22Rv1 (cell line): ENCODE data around the gene METTL2A.

ENCODE experiments used
- CTCF ChIP-seq: fragments of 450-650 bp; IDR thresholded peaks from 2 replicates; pipeline ENCODE4 v1.5.1; 2017; ENCODE audit warnings: mild to moderate bottlenecking
- ZFX ChIP-seq: fragments of 450-650 bp; IDR thresholded peaks from 2 replicates; pipeline ENCODE4 v1.6.1; 2017; ENCODE audit warnings: antibody characterized with exemption, borderline replicate concordance

GRCh38 chr17:62398891-62399290 is 24.8 kb upstream of the METTL2A start:
- TF ChIP-seq CTCF (no peak), ZFX (no peak)
